ENCODE measurements around the gene ARSB.

DNA sequence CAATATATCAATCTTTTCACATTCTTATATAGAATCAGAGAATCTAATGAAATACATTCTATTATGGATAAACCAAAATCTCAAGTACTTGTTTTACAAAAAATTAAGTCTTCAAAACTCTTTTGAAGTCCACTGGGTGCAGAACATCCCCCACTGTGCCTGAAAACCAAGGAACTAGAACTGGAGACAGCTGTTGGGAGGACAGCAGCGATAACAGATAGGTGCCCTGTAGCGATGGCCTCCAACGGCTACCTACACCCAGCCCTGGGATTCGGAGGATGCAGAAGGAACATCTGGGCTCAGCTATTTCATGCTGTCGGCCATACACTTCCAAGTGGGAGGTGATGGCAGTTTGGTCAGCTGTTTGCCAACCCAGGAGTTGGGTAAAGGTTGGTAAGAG is 207.2 kb downstream of the ARSB start:
- TF ChIP-seq, protein P1, sequence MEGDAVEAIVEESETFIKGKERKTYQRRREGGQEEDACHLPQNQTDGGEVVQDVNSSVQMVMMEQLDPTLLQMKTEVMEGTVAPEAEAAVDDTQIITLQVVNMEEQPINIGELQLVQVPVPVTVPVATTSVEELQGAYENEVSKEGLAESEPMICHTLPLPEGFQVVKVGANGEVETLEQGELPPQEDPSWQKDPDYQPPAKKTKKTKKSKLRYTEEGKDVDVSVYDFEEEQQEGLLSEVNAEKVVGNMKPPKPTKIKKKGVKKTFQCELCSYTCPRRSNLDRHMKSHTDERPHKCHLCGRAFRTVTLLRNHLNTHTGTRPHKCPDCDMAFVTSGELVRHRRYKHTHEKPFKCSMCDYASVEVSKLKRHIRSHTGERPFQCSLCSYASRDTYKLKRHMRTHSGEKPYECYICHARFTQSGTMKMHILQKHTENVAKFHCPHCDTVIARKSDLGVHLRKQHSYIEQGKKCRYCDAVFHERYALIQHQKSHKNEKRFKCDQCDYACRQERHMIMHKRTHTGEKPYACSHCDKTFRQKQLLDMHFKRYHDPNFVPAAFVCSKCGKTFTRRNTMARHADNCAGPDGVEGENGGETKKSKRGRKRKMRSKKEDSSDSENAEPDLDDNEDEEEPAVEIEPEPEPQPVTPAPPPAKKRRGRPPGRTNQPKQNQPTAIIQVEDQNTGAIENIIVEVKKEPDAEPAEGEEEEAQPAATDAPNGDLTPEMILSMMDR (conservative IDR thresholded peaks at IDR 0.05; ENCODE audit: low read length), result no peak
- TF ChIP-seq EZH2phosphoT487 (IDR thresholded peaks at IDR 0.05; ENCODE audit: borderline replicate concordance, low read depth, low read length), result no peak

Measured in OCI-LY7 (cell line).